Measurements from ENCODE around the gene ADD3.

Gene ADD3

DNA sequence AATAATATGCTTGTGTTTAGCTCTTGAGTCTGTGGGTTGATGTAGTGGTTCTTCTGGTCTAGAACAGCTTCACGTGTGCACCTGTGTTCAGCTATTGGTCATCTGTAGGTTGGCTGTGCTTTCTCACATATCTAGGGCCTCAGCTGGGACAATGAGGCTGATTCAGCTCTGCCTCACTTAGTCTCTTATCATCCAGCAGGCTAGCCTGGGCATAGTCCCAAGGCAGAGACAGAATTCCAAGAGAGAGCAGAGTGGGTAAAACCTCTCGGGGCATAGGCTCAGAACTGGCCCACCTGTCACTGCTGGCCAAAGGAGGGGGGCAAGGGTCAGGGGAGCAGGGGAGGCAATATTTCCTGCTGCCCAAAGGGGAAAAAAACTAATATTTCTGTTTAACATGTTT lies 167.6 kb downstream of the ADD3 start:
- DNase-seq (ENCODE audit: low read depth), result no peak

GRCh38 chr10:110176141-110177030 lies 168.6 kb downstream of the ADD3 start:
- DNase-seq (ENCODE audit: low read depth), result no peak

GRCh38 chr10:110179220-110179619 lies 171.4 kb downstream of the ADD3 start:
- no peak for DNase-seq (ENCODE audit: low read depth)

DNA sequence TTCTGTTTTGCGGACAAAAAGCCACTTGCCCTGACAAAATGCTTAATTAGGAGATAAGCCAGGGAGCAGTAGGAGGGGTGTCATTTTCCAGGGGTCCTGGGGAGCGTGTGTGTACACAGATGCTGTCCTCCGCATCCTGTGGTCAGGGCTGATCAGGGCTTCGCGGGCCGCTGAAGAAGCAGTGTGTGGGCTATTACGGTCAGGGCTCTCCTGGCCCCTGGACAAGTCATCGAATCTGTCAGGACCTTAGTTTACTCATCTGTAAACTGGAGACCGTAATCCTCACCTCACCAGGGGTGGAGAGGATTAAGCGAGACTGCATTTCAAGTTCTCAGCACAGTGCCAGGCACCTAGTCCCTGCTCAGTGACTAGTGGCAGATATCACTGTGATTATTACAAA lies 173.7 kb downstream of the ADD3 start:
- no peak for DNase-seq (ENCODE audit: low read depth)

DNA sequence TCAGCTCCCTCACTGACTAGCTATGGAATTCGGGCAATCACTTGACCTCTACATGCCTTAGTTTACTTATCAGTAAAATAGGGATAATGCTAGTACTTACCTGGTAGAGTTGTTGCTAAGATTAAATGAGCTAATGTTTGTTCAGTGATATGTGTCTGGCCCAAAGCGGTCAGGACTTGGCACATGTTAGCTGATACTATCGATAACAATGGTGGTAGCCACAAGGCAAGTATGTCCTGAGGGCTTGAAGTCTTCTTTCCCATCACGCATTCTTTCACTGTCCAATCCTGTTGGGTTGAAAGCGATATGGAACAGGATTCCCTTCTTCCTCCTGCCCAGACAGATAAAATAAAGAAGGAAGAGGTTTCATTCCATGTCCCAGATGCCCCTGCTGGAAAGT lies 174.1 kb downstream of the ADD3 start:
- no peak for DNase-seq (ENCODE audit: low read depth)

DNA sequence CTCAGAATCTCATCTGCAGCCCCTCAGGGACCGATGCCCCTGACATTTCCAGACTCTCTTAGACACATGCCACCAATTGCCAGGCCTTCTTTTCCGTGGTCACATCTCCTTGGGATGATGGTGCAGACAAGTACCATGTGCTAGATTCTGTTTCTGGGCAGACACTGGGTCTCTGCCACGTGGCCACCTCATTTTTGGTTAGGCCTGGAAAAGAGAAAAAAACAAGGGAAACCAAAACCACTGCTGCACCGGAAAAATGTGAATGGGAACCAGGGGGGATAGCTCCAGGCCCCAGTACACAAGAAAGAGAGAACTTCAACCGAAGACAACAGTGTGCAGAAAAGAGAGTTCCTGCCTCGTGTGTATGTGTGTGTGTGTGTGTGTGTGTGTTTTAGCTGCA lies 176.6 kb downstream of the ADD3 start:
- DNase-seq (ENCODE audit: low read depth), result no peak
